ENCODE results near the gene PRSS48.
"Not testable (repeated sequence)": the region's sequence is repeated elsewhere in the genome, so short reads cannot be mapped to it uniquely, and the experiment has no call there.

Gene PRSS48, protein sequence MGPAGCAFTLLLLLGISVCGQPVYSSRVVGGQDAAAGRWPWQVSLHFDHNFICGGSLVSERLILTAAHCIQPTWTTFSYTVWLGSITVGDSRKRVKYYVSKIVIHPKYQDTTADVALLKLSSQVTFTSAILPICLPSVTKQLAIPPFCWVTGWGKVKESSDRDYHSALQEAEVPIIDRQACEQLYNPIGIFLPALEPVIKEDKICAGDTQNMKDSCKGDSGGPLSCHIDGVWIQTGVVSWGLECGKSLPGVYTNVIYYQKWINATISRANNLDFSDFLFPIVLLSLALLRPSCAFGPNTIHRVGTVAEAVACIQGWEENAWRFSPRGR

DNA sequence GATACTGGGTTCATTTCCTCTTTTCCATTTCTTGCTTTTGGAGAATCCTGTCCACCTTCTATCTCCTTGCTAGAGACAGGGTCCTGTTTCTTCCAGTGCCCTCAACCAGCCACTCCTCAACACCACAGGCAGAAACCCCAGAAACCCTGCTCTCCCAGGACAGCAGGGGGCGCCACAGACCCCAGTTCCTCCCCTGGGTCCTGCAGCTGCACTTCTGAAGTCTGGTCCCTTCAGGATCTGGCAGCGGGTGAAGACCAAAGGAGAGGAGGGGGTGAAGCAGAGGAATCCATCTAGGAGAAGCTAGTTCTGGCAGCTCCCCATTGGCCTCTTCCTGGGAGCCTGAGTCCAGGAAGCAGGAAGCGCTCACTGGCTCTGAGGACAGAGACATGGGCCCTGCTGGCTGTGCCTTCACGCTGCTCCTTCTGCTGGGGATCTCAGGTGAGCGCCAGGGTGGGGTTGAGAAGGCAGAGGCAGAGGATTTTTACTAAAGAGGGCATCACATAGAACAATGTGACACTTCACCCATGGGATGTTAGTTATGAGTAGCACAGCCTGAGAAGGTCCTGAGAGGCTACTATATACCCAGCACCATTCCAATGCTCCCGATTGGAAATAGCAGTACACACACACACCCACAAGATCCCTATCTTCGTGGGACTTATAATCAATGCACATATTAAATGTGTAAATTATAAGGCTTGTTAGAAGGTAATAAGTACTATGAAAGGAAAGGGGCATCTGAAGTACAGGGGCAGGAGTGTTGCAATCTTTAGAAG is at the start of gene PRSS48:
PRSS48 (plus strand) TSS at position 375 of the 776 bp plus-strand sequence; CDS start at position 387, 12 bp downstream.
- no peak for DNase-seq

- no peak for DNase-seq
Observed at GRCh38 chr4:151227172-151227571, 49.8 kb upstream of the PRSS48 start.

GRCh38 chr4:151227731-151228130 is 49.2 kb upstream of the PRSS48 start:
- no peak for DNase-seq

- no peak for DNase-seq
Observed at GRCh38 chr4:151228189-151229119, 48.5 kb upstream of the PRSS48 start.

- DNase-seq: no peak
Observed at GRCh38 chr4:151231915-151232595, 44.9 kb upstream of the PRSS48 start.

- DNase-seq: no peak
Observed at GRCh38 chr4:151233600-151233999, 43.4 kb upstream of the PRSS48 start.

- DNase-seq: not testable (repeated sequence)
Observed at GRCh38 chr4:151235373-151235772, 41.6 kb upstream of the PRSS48 start.

DNA sequence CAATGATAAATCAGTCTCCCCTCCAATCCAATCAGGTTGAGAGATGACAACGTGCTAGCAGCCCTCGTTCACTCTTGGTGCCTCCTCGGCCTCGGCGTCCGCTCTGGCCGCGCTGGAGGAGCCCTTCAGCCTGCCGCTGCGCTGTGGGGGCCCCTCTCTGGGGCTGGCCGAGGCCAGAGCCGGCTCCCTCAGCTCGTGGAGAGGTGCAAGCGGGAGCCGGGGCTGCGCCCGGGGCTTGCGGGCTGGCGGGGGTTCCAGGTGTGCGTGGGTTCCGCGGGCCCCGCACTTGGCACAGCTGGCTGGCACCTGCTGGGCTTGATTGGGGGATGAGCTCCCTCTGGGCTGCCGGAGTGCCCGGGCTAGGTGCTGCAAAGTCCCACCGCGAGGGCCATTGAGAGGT is 40.9 kb upstream of the PRSS48 start:
- DNase-seq: no peak

DNA sequence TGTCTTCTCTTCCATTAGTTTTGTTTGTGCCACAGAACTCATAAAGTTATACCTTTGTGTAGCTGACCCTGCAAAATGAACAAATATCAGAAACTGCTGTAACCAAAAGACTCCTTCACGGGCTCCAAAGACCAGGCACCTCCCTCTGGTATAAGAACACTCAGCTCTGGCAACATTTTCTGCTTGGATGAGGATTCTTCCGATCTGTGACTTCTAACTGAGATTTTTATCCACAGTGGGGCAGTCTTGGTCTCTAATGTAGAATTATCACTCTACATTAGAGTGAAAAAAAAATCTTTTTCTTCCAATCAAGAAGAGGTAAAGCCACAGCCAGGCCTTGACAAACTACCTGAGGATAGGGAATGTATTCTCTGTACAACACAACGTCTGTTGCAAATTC is 38.5 kb upstream of the PRSS48 start:
- DNase-seq: no peak

DNA sequence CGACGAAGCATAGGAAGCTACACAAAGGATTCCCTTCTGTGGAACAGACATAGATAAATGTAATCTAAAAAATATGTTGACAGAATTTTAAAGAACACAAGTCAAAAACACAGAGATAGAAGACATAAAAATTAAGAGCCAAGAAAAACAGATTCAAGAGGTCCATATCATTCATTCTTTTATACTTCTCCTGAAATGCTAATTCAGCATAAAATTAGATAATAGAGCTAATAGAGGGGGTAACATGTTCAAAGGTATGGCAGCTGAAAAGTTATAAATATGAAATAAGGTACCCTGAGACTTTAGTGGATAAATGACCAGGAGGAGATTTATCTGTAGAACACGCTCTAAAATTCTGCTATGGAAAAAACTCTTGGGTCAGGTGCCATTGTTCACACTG is 37.4 kb upstream of the PRSS48 start:
- DNase-seq: no peak

DNA sequence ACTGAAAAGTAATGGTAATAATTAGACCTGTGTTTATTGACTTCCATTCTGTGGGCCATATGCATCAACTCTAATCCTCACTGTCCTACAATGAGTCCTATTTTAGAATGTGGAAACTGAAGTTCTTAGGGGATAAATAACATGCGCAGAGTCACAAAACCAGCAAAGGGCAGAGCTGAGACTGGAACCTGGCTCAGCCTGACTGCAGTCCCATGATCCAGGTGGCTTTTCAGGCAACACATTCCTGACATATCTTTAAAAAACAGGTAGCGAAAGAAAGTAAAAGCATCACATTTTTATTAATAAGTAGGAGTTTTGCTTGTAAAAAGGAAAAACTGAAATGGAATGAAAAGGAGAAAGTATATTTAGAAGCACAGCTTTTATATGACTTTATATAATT is 34.7 kb upstream of the PRSS48 start:
- no peak for DNase-seq

DNA sequence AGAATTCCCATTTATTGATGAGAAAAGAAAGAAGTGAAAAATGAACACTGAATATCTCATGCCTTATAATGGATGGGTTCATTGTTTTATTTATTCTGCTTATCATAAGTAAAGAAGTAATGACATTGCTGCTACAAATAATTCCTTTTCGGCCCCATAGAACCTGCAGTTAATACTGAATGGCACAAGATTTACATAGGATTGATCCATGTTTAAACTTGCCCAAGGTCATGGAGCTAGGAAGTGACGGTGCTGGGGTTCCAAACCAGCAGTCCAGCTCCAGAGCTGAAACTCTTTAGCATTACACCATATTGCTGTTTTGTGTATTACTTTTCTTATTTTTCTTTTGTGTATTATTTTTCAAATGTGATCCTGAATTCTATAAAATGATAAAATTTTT is 30.2 kb upstream of the PRSS48 start:
- DNase-seq: no peak

DNA sequence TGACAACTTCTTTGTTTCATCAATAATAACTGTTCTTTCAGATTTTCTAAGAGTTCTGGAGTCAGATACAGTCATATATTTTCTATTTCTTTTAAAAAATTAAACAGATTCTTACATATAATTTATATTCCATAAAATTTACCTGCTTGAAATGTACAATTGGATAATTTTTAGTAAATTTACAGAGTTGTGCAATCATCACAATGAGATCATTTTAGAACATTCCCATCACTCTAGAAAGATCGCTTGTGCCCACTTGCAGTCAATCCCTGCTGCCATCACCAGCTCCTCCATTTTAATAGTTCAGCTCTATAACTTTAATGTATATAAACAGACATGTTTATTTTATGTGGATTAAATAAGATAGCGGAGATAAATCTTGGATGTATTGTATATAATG is 29.6 kb upstream of the PRSS48 start:
- DNase-seq: no peak

DNA sequence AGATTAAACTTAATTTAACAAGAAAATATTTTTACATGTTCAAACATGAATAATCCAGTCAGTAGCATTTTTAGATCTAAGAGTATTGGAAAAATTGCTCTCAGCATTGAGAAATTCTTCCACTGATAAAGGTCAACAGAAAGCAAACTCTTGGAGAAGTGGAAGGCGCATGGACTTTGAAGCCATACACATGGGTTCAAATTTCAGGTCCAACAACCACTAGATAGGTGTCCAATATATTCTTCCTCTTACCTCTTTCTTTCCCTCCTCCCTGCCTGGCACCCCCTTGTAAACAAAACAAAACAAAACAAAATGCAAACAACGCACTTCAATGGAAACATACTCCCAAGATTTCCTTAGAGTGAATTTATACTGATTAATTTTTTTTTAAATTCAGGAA is 28.4 kb upstream of the PRSS48 start:
- DNase-seq: no peak

DNA sequence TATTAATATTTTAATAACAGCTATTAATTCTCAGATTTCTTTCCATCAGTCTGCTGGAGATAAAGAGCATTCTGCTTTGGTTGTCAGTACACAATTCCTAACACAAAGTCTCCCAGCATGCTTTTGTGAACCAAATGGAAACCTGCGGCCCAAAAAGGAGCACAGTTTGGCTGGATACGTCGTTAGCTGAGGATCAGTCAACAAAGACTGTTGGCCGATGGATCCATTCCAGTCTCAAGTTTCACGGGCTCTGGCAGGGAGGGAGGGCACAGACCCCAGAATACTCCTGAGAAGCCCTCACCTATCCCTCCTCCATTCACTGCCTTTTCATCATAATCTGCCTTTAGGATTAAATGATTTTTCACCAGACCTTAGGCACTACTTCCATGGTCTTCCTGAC is 26.3 kb upstream of the PRSS48 start:
- DNase-seq: no peak

- DNase-seq: no peak
Observed at GRCh38 chr4:151251603-151252304, 25.2 kb upstream of the PRSS48 start.

GRCh38 chr4:151255226-151255625 is 21.7 kb upstream of the PRSS48 start:
- not testable (repeated sequence) for DNase-seq

DNA sequence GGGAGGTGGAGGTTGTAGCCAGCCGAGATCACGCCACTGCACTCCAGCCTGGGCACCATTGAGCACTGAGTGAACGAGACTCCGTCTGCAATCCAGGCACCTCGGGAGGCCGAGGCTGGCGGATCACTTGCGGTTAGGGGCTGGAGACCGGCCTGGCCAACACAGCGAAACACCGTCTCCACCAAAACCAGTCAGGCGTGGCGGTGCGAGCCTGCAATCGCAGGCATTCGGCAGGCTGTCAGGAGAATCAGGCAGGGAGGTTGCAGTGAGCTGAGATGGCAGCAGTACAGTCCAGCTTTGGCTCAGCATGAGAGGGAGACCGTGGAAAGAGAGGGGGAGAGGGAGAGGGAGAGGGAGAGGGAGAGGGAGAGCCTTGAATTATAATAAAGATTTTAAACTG is 21.3 kb upstream of the PRSS48 start:
- DNase-seq: not testable (repeated sequence)

GRCh38 chr4:151256134-151256533 is 20.8 kb upstream of the PRSS48 start:
- DNase-seq: no peak

DNA sequence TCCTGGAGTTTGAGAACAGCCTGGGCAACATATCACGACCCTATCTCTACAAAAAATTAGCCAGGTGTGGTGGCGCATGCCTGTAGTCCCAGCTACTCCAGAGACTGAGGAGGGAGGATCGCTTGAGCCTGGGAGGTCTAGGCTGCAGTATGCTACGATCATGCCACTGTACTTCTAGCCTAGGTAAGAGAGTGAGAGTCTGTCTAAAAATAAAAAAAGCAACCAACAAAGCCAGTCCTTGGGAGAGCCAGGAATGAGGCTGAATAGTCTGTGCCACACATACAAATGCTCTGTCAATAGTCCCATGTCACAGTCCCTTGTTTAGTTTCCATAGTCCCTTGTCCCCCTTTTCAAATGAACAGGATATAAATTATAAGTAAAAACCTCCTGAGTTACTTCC is 19.3 kb upstream of the PRSS48 start:
- no peak for DNase-seq

DNA sequence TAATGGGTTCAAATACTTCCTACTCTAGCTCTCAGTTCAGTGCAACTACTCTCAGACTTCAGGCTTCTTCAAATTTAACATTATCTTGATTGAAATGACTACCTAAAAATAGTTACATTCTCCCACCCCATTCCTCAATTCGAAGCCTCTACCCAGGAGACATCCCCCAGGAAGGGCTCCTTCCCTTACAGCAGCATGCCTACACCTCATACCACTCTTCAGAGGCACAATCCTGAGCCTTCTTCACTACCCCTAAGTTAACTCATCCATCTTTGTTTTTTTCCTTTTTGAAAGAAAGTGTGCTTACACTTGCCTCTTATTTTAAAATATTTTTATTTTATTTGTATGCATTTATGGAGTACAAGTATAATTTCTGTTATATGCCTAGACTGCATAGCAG is 17.2 kb upstream of the PRSS48 start:
- no peak for DNase-seq

- no peak for DNase-seq
Observed at GRCh38 chr4:151260526-151260925, 16.4 kb upstream of the PRSS48 start.
